GM12878 (cell line): ENCODE measurements around the gene PPP4R4. TPM values are rescaled to one million over a fixed set of nuclear protein-coding genes. Genes with fewer than 3 reads are reported as not detected.

Source experiments
- ATAC-seq: fragments of 200-7000 bp; cut with Tn5 transposase; 3 replicates; pipeline ENCODE4 v1.9.1; 2020; ENCODE audit warnings: mild to moderate bottlenecking, moderate library complexity
- BruUV-seq: library from RNA; stranded (reverse); fragments of 400-500 nt; replicated peaks from 2 replicates; lab custom pipeline; 2021; lab: Mats Ljungman, UMichigan
- CTCF ChIA-PET: fragments of 300-600 bp; sonication (Branson Sonifier 250); formaldehyde crosslinking; extraction: SDS; loops from one replicate; lab custom pipeline; 2021; ENCODE audit warnings: inconsistent platforms; lab: Yijun Ruan, JAX
- POLR2A ChIA-PET: fragments of 350-600 bp; formaldehyde crosslinking; extraction: SDS; loops from one replicate; lab custom pipeline; 2021; ENCODE audit warnings: inconsistent platforms; lab: Charles Lee
- RAD21 ChIA-PET: fragments of 300-600 bp; sonication (Branson Sonifier 250); formaldehyde crosslinking; loops from one replicate; lab custom pipeline; 2023; ENCODE audit warnings: antibody characterized with exemption; ENCODE audit not compliant: unreplicated experiment; lab: Charles Lee
- SMC1A ChIA-PET: fragments of 300-600 bp; sonication (Branson Sonifier 250); formaldehyde crosslinking; loops from one replicate; lab custom pipeline; 2023; ENCODE audit not compliant: unreplicated experiment, uncharacterized antibody; lab: Charles Lee
- DNase-seq: peaks from one replicate; pipeline ENCODE4 v3.0.0-alpha.2; 2011; ENCODE audit warnings: low read depth, low spot score
- FAIRE-seq: peaks from 3 replicates; lab custom pipeline; 2011; peaks lifted over from hg19 to GRCh38; lab: Jason Lieb, UNC
- H2AFZ ChIP-seq: 2 replicates; pipeline ENCODE4 v1.6.0; 2011; ENCODE audit warnings: low read depth, low read length, control low read depth; ENCODE audit not compliant: control insufficient read depth
- H3K27ac ChIP-seq: 2 replicates; pipeline ENCODE4 v1.5.1; 2011; ENCODE audit warnings: control low read depth; ENCODE audit not compliant: control insufficient read depth, insufficient read depth
- H3K27me3 ChIP-seq, 2 experiments: replicated peaks in 1 of 2; 2 replicates each; pipeline versions ENCODE4 v1.6.0 to v1.6.1; 2011; ENCODE audit warnings: low read length in 1 of 2; ENCODE audit not compliant: control insufficient read depth in 2 of 2, insufficient read depth in 2 of 2
- H3K36me3 ChIP-seq, 2 experiments: 2 replicates each; pipeline ENCODE4 v1.5.1; 2011; ENCODE audit warnings: low read length in 1 of 2; ENCODE audit not compliant: control insufficient read depth in 2 of 2, insufficient read depth in 2 of 2
- H3K4me1 ChIP-seq: 2 replicates; pipeline ENCODE4 v1.6.1; 2011; ENCODE audit warnings: mild to moderate bottlenecking, low read length, moderate library complexity, mixed read lengths; ENCODE audit not compliant: control insufficient read depth, insufficient read depth
- H3K4me2 ChIP-seq: 2 replicates; pipeline ENCODE4 v1.6.0; 2011; ENCODE audit warnings: control low read depth; ENCODE audit not compliant: control insufficient read depth, insufficient read depth
- H3K4me3 ChIP-seq: fragments of 200-600 bp; sonication (generic); 2 replicates; pipeline ENCODE4 v1.5.1; 2016
- H3K79me2 ChIP-seq: 2 replicates; pipeline ENCODE4 v1.6.0; 2011; ENCODE audit warnings: low read length; ENCODE audit not compliant: control insufficient read depth, insufficient read depth
- H3K9ac ChIP-seq: 2 replicates; pipeline ENCODE4 v1.8.0; 2011; ENCODE audit warnings: low read length, control low read depth, mixed read lengths; ENCODE audit not compliant: control insufficient read depth, insufficient read depth
- H3K9me3 ChIP-seq: replicated peaks from 3 replicates; pipeline ENCODE4 v1.5.1; 2011; ENCODE audit warnings: mild to moderate bottlenecking, low read length; ENCODE audit not compliant: control insufficient read depth, insufficient read depth
- H4K20me1 ChIP-seq: 2 replicates; pipeline ENCODE4 v1.6.0; 2011; ENCODE audit not compliant: control insufficient read depth, insufficient read depth
- CBFB ChIP-seq: IDR thresholded peaks from 2 replicates; pipeline ENCODE4 v1.6.1; 2016; ENCODE audit warnings: antibody characterized with exemption, low read depth
- CEBPB ChIP-seq, 2 experiments: fragments of 150-350 bp in 1 of 2; IDR thresholded peaks; 2 replicates each; pipeline ENCODE4 v1.6.1; 2012 to 2014; ENCODE audit warnings: low read depth in 2 of 2, low read length in 2 of 2, borderline replicate concordance in 1 of 2, inconsistent platforms in 1 of 2
- CHD4 ChIP-seq: fragments of 200-600 bp; sonication (generic); IDR thresholded peaks from 2 replicates; pipeline ENCODE4 v1.6.1; 2016; ENCODE audit warnings: mild to moderate bottlenecking
- E2F8 ChIP-seq: fragments of 450-650 bp; IDR thresholded peaks from 2 replicates; pipeline ENCODE4 v1.6.1; 2018; ENCODE audit warnings: mild to moderate bottlenecking, low read depth, moderate library complexity; ENCODE audit not compliant: partially characterized antibody
- EGR1 ChIP-seq, 2 experiments: IDR thresholded peaks; 1 replicate in 1 of 2; 2 replicates in 1 of 2; pipeline ENCODE4 v1.6.1; 2011 to 2012; ENCODE audit warnings: low read depth in 2 of 2, low read length in 2 of 2, borderline replicate concordance in 1 of 2, mild to moderate bottlenecking in 1 of 2, moderate library complexity in 1 of 2
- JUND ChIP-seq: IDR thresholded peaks from 2 replicates; pipeline ENCODE4 v1.6.1; 2012; ENCODE audit warnings: low read depth, mild to moderate bottlenecking, low read length, improper control_type of control experiment, moderate library complexity
- LARP7 ChIP-seq: fragments of 450-650 bp; IDR thresholded peaks from 2 replicates; pipeline ENCODE4 v1.6.1; 2017; ENCODE audit warnings: mild to moderate bottlenecking
- NBN ChIP-seq: fragments of 450-650 bp; IDR thresholded peaks from 2 replicates; pipeline ENCODE4 v1.6.1; 2016
- NR2C1 ChIP-seq: fragments of 450-650 bp; IDR thresholded peaks from 2 replicates; pipeline ENCODE4 v1.6.1; 2017; ENCODE audit warnings: antibody characterized with exemption, mild to moderate bottlenecking, moderate library complexity
- NR2F1 ChIP-seq: fragments of 450-650 bp; conservative IDR thresholded peaks from 2 replicates; pipeline ENCODE4 v1.6.1; 2017; ENCODE audit warnings: mild to moderate bottlenecking
- RAD51 ChIP-seq: fragments of 450-650 bp; IDR thresholded peaks from 2 replicates; pipeline ENCODE4 v1.6.1; 2016; ENCODE audit warnings: moderate library complexity, mild to moderate bottlenecking, inconsistent platforms
- SMAD1 ChIP-seq: fragments of 450-650 bp; IDR thresholded peaks from 2 replicates; pipeline ENCODE4 v1.6.1; 2018; ENCODE audit warnings: mild to moderate bottlenecking, low read depth; ENCODE audit not compliant: partially characterized antibody
- STAT3 ChIP-seq: IDR thresholded peaks from 2 replicates; pipeline ENCODE4 v1.6.1; 2011; ENCODE audit warnings: low read depth, low read length, improper control_type of control experiment
- TAF1 ChIP-seq: IDR thresholded peaks from 2 replicates; pipeline ENCODE4 v1.6.1; 2011; ENCODE audit warnings: mild to moderate bottlenecking, low read depth, low read length, borderline replicate concordance
- WGBS: methylation state at CpG from one replicate; pipeline ENCODE4 v1.1.6; 2016; ENCODE audit warnings: low lambda C conversion rate; ENCODE audit not compliant: insufficient replicate concordance, insufficient coverage; ENCODE audit errors: missing lambda C conversion rate; 5-methylcytosine and 5-hydroxymethylcytosine counted together
- in situ Hi-C: fragments of 300-500 bp; cut with MboI; formaldehyde crosslinking; loops from 9 replicates; pipeline ENCODE4 v1.14.3; 2018; ENCODE audit warnings: mixed read lengths
- intact Hi-C: fragments of 100-400 bp; cut with micrococcal nuclease; formaldehyde crosslinking; loops from one replicate; pipeline ENCODE4 v1.14.2; 2022; ENCODE audit not compliant: unreplicated experiment
- polyA plus RNA-seq, 11 experiments: library from polyadenylated mRNA; depleted of rRNA in 4 of 11; unstranded in 6 of 11; stranded (reverse) in 5 of 11; fragments of >200 nt; fragmentation: Nextera tagmentation in 4 of 11; fragmentation: Illumina TruSeq in 1 of 11; extraction: Ambion mirVana in 4 of 11; extraction: Trizol in 1 of 11; gene quantifications; 1 replicate in 1 of 11; 2 replicates in 10 of 11; pipeline versions ENCODE4 v1.2.1 to v1.2.3, GENCODE V29; 2011 to 2016; ENCODE audit warnings: inconsistent platforms in 2 of 11, missing spikeins in 2 of 11, low read depth in 1 of 11
- total RNA-seq, 4 experiments: library from RNA; depleted of rRNA in 3 of 4; stranded (reverse); fragments of >200 nt in 3 of 4; fragmentation: Illumina TruSeq in 1 of 4; extraction: Trizol in 1 of 4; gene quantifications; 2 replicates each; pipeline versions ENCODE4 v1.2.1 to v1.2.3, GENCODE V29; 2013 to 2021

Gene PPP4R4
- total and polyA plus RNA-seq, 10 of the 15 experiments (the other 5 are each of a cell fraction or from before 2014, with no cell fraction given) = 0.01 to 0.13 (median 0.08) TPM; not detected in 4

DNA sequence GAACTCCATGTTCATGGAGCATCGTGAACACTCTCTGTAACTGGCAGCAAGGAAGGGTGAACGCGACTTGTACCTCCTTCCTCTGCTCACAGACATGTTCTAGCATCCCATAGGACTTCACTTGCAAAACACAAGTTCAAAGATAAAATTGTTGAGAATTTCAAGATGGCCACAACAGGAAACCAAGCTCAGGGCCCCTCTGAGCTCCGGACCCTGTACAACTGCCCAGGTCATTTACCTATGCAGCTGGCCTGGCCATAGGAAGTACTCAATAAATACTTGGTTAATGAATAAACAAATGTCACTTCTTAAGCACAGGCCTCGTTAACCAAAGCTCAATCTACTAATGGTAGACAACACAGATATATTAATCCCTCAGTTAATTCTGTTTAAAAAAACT, 11.7 kb upstream of the PPP4R4 start:
- no peak for TF ChIP-seq STAT3
- TF ChIP-seq CBFB = no peak
- no peak for TF ChIP-seq EGR1 (IDR thresholded peaks at IDR 0.05; ENCODE audit: borderline replicate concordance in 1 of 2, low read depth in 2 of 2, low read length in 2 of 2)
- no peak for TF ChIP-seq RAD51
- TF ChIP-seq SMAD1 = no peak
- TF ChIP-seq NR2C1 = no peak
- no peak for TF ChIP-seq TAF1
- TF ChIP-seq NR2F1 = no peak
- no peak for TF ChIP-seq JUND
- TF ChIP-seq CHD4 = no peak
- TF ChIP-seq NBN = no peak
- TF ChIP-seq LARP7 = no peak
- TF ChIP-seq E2F8 = no peak
- no peak for TF ChIP-seq CEBPB (IDR thresholded peaks at IDR 0.05; ENCODE audit: borderline replicate concordance in 1 of 2, low read depth in 2 of 2, low read length in 2 of 2)
- H3K27me3 ChIP-seq = peaks cover 0 to 2% of the 10 kb centered on the region in 2 experiments; a peak in 1 of 4 replicates
- no peak for ATAC-seq

More for the DNA sequence above, 11.7 kb upstream of the PPP4R4 start:
- Histone ChIP-seq H3K9ac (no peak overlapping the region), H3K9me3 (no peaks in the 10 kb centered on the region), H3K4me2 (no peak overlapping the region), H3K36me3 (no peaks in the 10 kb centered on the region), H2AFZ (peak overlapping the region; percentile 28; the same call in 1 of the 2 replicates), H3K27ac (no peak overlapping the region), H3K79me2 (no peaks in the 10 kb centered on the region), H3K4me1 (peaks cover 3% of the 10 kb centered on the region; the same call in 1 of the 2 replicates), H4K20me1 (no peaks in the 10 kb centered on the region), H3K4me3 (no peak overlapping the region)
- CTCF ChIA-PET = interaction anchor here (0.6 to 1.4 kb wide), 3 partner anchors 26 to 30 kb away, joined by 3 to 5 read pairs (median 3); no protein-coding TSS in a partner anchor
- FAIRE-seq (no peak), DNase-seq (no peak)
- intact Hi-C loops = no loop called here
- SMC1A ChIA-PET = interaction anchor here (1.2 kb wide), 1 partner anchor 8 kb away, joined by 4 read pairs; no protein-coding TSS in a partner anchor
- no TSS peak for BruUV-seq
- in situ Hi-C loops = no loop called here
- 71% methylated on average over 5 of the region's 5 CpGs for WGBS
- POLR2A ChIA-PET = no interaction called here
- RAD21 ChIA-PET = no interaction called here
